Left renal pelvis (tissue), 4 donors: ENCODE measurements around the gene C2orf72. TPM values are rescaled to one million over a fixed set of nuclear protein-coding genes. Genes with fewer than 3 reads are reported as not detected.
"Not testable (repeated sequence)": the region's sequence is repeated elsewhere in the genome, so short reads cannot be mapped to it uniquely, and the experiment has no call there.

Source experiments
- DNase-seq, 4 donors: peaks; one replicate each; pipeline ENCODE4 v3.0.0-alpha.2; 2013; ENCODE audit warnings: low read depth in 4 of 4, low spot score in 3 of 4
- polyA plus RNA-seq, 4 donors: library from polyadenylated mRNA; unstranded; fragments of 120-200 nt; gene quantifications; one replicate each; pipeline ENCODE4 v1.2.1, GENCODE V29; 2013; ENCODE audit not compliant: insufficient read length in 4 of 4

C2orf72 gene
- polyA plus RNA-seq, result 1 to 10 TPM; 1.3 to 4.9 (median 3.4) TPM

GRCh38 chr2:231037202-231037730 lies at the start of gene C2orf72:
TSS of gene C2orf72 (plus strand) at chr2:231037523. CDS start at chr2:231037566, 43 bp downstream.
- DNase-seq, result no peak

GRCh38 chr2:230989731-230990130 lies 47.6 kb upstream of the C2orf72 start:
- DNase-seq, result no peak

DNA sequence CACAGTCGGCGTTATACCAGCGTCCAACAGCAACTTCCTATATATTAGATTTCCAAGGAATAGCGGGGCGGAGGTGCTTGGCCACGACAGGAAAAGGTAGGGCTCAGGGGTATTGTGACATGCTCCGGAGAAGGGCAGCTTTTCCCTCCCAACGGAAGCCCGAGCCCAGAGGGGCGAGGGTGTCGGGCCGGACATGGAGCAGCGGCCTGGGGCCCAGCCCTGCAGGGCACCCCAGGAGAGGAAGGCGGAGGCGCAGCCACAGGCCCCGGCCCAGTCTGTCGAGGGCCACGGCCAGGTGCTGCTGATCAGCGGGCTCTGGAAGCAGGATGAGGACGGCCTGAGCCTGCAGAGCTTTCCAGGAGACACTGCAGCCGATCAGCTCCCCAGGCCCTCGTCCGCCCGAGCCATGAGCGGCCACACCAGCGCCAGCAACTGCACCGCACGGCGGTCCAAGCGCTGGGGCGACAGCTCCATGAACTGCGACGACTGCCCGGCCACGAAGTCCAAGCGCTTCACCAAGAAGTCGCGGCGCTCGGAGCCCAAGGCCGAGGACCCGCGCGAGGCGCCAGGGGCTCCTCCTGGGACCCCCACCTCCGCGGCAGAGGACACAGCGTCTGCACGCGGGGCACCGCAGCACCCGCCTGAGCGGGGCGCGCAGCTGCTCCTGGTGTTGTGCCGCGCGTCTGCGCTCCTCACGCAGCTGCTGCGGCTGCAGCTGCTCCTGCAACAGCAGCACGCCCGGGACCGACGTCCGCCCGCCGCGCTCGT lies 47.0 kb upstream of the C2orf72 start:
- DNase-seq, result no peak

DNA sequence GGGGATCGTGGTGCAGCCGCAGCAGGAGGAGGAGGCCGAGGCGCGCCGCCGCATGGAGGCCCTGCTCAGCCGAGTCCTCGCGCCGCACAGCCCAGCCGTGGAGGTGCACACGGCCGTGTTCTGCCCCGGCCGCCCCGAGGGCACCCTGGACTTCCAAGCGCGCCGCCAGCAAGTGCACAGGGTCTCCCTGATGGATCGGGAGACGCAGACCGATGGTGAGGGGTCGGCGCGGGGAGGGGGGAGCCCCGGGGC lies 46.5 kb upstream of the C2orf72 start:
- no peak for DNase-seq

GRCh38 chr2:230991598-230991997 lies 45.7 kb upstream of the C2orf72 start:
- no peak for DNase-seq

- no peak for DNase-seq
Observed at GRCh38 chr2:230995821-230996220, 41.5 kb upstream of the C2orf72 start, which contains the start of gene SPATA3. TSS of gene SPATA3 (plus strand) at chr2:230996121. CDS start at chr2:230996234, 113 bp downstream.

DNA sequence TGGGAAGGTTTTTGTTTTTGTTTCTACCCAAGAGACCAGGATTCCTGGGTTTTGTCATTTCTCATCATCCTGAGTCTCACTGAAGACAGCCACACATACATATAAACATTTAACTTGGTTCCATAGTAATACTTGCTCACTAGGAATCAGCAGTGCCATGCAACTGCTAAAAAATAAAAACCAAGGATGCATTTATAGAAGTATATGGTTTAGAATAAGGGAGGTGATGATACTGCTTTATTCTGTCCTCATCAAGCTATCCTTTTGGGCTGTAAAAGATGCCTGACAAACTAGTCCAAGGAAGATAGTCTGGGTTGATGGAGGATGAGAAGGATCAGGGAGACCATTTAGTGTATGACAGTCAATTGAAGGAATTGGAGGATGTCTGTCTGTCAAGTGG lies 40.7 kb upstream of the C2orf72 start:
- DNase-seq, result no peak

DNA sequence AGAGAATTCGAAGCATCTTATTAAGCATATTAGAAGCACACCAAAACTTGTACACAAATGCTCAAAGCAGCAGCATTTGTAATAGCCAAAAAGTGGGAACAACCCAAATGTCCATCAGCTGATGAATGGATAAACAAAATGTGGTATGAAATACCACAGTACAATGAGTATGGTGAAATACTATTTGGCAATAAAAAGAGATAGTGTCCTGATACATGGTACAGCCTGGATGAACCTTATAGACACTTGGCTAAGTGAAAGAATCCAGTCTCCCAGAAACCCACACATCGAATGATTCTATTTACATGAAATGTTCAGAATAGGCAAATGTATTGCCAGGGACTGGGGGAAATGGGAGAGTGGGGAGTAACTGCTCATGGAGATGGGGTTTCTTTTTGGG lies 38.4 kb upstream of the C2orf72 start:
- DNase-seq, result no peak

- no peak for DNase-seq
Observed at GRCh38 chr2:230999477-230999876, 37.8 kb upstream of the C2orf72 start.

GRCh38 chr2:231000211-231000904 lies 37.0 kb upstream of the C2orf72 start:
- DNase-seq, result no peak

DNA sequence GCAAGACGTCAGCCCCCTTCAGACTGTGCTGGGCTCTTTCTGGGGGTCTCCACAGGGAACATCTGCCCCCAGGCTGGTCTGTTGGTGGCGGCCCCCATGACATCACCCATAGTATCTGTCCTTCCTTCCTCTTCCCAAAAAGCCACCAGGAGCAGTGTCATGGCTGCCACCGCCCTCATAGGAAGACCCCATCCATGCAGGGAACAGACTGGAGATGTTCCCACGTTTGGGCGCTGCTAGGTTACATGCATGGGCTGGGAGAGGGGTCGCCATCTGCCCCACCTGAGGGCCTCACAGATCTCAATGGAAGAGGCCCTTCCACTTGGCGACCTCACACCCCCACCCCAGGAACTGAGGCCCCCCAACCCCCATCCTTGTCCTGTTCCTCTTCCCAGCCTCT lies 36.3 kb upstream of the C2orf72 start:
- no peak for DNase-seq

GRCh38 chr2:231001921-231002320 lies 35.4 kb upstream of the C2orf72 start:
- DNase-seq, result no peak

- no peak for DNase-seq
Observed at GRCh38 chr2:231002641-231003040, 34.7 kb upstream of the C2orf72 start.

- no peak for DNase-seq
Observed at GRCh38 chr2:231003186-231003585, 34.1 kb upstream of the C2orf72 start.

DNA sequence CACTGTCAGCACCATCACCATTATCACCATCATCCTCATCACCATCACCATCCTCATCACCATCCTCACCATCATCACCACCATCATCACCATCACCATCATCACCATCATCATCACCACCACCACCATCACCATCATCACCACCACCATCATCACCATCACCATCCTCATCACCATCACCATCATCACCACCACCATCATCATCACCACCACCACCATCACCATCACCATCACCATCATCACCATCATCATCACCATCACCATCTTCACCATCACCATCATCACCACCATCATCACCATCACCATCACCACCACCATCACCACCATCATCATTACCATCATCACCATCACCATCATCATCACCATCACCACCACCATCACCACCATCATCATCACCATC lies 32.4 kb upstream of the C2orf72 start:
- DNase-seq, result not testable (repeated sequence)

- no peak for DNase-seq
Observed at GRCh38 chr2:231007286-231008098, 29.8 kb upstream of the C2orf72 start.

- DNase-seq, result no peak
Observed at GRCh38 chr2:231008131-231008530, 29.2 kb upstream of the C2orf72 start.

- DNase-seq, result no peak
Observed at GRCh38 chr2:231009236-231009919, 27.9 kb upstream of the C2orf72 start.

DNA sequence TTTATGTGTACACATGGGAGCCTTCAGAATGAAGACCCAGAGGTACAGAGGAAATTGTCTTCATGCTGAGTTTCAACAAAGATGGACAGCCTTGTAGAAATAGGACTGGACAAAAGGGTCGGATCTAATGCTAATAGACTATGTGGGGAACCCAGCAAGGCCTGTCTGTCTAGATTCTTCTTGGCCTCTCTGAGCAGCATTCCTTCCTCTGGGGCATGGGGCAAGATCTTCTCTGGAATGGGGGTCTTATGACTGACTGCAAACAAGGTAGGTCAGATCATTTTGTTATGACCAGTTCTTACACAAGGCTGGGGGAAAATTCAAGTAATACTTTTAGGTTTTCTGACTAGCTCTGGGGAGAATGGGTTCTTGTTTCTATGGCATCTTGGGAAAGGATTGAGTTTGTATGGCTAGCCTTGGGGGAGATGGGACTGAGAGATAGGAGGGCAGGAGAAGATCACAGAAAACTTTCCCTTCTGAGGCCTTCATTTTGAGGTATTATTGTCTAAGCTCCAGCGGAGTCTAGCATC lies 27.1 kb upstream of the C2orf72 start:
- DNase-seq, result no peak

DNA sequence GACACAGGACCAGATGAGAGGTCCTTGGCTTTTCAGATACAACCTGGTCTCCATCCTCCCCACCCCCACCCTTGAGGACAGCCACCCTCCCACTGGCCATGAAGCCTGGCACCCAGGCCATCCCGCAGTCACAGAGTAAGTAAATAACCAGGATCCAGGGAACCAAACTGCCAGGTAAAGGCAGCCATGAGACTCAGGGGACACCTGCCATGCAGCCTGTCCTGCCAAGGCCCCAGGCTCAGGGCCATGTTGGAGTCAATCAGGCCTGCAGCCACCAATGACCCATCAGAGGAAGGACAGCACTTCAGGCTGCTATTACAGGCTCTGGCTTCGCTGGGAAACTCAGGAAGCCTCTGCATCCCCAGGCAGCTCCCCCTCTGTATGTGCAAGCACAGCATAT lies 25.8 kb upstream of the C2orf72 start:
- DNase-seq, result no peak
